Choroid plexus epithelial cell (primary cell): ENCODE results near the gene MARVELD3.
"Not testable (repeated sequence)": the region's sequence is repeated elsewhere in the genome, so short reads cannot be mapped to it uniquely, and the experiment has no call there.

Experiments
- DNase-seq: peaks from one replicate; pipeline ENCODE4 v3.0.0-alpha.2; 2010; ENCODE audit warnings: low read depth
- H3K4me3 ChIP-seq: 2 replicates; pipeline ENCODE4 v1.5.1; 2011; ENCODE audit warnings: low read depth, mild to moderate bottlenecking, control low read depth, low read length, moderate library complexity
- CTCF ChIP-seq: conservative IDR thresholded peaks from 2 replicates; pipeline ENCODE4 v1.5.1; 2011; ENCODE audit warnings: low read depth, mild to moderate bottlenecking, control low read depth, inconsistent platforms, low read length, moderate library complexity

Gene MARVELD3

GRCh38 chr16:71626018-71626857 is at the start of gene MARVELD3:
Gene MARVELD3, plus strand, starts transcription at chr16:71626184. Its CDS starts 46 bp downstream, at chr16:71626230.
- no peak for TF ChIP-seq CTCF
- H3K4me3 ChIP-seq: peak within 1 kb of the TSS; percentile 49
- no peak for DNase-seq

- no peak within 1 kb of the TSS for H3K4me3 ChIP-seq
- DNase-seq: no peak
- TF ChIP-seq CTCF: no peak
Observed at GRCh38 chr16:71576971-71577370, 49.0 kb upstream of the MARVELD3 start, which contains the start of gene TAT. Gene TAT, minus strand, starts transcription at chr16:71577092. Its CDS starts 677 bp downstream, at chr16:71576415.

- DNase-seq, H3K4me3 ChIP-seq: not testable (repeated sequence)
Observed at GRCh38 chr16:71582553-71582848, 43.5 kb upstream of the MARVELD3 start.

- H3K4me3 ChIP-seq: no peak overlapping the region
- TF ChIP-seq CTCF: no peak
- no peak for DNase-seq
Observed at GRCh38 chr16:71584543-71585317, 41.3 kb upstream of the MARVELD3 start.

- no peak overlapping the region for H3K4me3 ChIP-seq
- DNase-seq: no peak
- no peak for TF ChIP-seq CTCF
Observed at GRCh38 chr16:71585318-71585703, 40.7 kb upstream of the MARVELD3 start.

GRCh38 chr16:71589334-71589733 is 36.6 kb upstream of the MARVELD3 start:
- not testable (repeated sequence) for DNase-seq, H3K4me3 ChIP-seq

GRCh38 chr16:71590071-71590470 is 35.9 kb upstream of the MARVELD3 start:
- H3K4me3 ChIP-seq, DNase-seq: not testable (repeated sequence)

GRCh38 chr16:71590584-71590983 is 35.4 kb upstream of the MARVELD3 start:
- no peak overlapping the region for H3K4me3 ChIP-seq
- DNase-seq: no peak
- TF ChIP-seq CTCF: no peak
